HG03095 (cell line): ENCODE results near the gene ZRANB3.

Experiments
- ATAC-seq: cut with Tn5 transposase; IDR thresholded peaks from one replicate; pipeline ENCODE4 v1.9.1; 2021; ENCODE audit warnings: moderate library complexity; ENCODE audit not compliant: unreplicated experiment

ZRANB3 gene

DNA sequence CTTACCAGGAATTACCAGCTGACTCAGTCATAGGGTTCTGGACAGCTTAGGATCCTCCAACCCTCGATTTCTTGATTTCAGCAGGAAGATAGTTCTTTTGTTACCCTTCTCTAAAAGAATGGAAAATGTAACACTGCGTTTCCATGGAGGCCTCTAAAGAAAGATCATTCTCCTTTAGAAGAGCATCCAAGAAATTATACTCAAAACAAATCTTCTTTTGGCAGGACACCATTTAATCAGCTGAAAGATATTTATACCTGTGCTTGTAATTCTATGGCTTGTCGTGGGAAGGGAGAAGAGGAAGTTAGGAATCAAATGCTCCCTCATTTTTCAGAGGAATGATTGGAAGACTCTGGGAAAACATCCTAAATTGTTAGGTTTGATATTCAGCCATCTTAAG, 348.4 kb downstream of the ZRANB3 start:
- no peak for ATAC-seq

DNA sequence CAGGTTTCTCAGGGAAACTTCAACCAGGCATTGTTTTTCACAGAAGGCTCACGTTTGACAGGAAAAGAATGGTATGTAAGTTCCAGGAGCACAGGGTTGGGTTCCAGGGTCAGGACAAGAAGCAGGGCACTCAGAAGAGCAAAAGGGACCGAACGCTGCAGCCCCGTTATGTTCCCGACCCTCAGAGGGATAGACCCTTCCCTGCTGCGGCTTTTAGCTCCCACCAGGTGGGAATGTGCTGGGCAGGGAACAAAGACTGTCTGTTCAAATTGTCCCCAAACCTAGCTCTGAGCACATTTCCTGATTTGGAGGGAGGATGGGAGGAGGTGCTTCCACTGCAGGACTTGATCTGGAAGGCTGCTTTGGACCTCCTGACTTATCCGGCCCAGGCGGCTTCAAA, 348.8 kb downstream of the ZRANB3 start:
- ATAC-seq, result no peak

DNA sequence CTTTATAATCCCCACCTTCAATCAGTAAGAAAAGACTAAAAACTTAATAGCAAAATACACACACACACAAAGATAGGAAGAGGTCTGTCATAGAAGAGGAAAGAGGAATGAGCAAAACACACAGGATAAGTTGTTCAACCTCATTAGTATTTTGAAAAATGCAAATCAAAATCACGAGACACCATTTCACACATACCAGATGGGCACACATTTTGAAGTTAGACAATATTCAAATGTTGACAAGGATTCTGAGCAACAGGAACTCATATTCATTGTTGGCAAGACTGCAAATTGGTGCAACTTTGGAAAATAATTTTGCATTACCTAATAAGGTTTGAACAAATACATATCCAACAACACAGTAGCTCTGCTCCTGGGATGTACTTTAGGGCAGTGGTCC, 351.3 kb downstream of the ZRANB3 start:
- ATAC-seq, result no peak

DNA sequence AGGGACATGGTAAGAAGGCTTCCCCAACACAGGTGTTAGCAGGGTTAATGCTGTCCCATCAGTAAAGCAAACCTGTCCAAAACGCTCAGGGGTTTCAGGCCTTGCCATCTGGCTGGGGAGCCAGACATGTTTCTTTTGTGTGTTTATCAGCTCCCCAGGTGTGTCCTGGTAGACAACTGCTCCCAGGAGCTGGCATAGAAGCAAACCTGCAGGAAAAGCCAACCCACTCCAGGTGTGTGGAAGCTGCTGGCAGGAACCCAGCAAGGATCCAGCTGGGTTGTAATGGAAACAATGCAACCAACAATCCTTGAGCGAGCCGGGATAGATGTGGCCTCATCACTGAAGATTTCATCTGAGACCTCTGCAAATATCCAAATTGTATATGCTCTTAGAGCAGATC, 355.8 kb downstream of the ZRANB3 start:
- ATAC-seq, result no peak

DNA sequence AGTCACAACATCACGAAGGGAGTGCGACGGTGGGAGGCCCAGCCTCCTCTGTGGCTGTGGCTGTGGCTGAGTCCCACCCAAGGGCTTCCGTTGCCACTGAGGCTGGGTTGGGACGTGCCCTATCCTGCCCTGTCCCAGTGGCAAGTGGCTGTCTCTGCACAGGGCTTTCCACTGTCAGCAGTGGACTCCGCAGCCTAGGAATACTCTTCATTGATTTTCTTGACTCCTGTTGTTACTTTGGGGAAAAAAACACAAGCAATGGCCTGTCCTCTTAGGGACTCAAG, 356.3 kb downstream of the ZRANB3 start:
- ATAC-seq, result no peak

DNA sequence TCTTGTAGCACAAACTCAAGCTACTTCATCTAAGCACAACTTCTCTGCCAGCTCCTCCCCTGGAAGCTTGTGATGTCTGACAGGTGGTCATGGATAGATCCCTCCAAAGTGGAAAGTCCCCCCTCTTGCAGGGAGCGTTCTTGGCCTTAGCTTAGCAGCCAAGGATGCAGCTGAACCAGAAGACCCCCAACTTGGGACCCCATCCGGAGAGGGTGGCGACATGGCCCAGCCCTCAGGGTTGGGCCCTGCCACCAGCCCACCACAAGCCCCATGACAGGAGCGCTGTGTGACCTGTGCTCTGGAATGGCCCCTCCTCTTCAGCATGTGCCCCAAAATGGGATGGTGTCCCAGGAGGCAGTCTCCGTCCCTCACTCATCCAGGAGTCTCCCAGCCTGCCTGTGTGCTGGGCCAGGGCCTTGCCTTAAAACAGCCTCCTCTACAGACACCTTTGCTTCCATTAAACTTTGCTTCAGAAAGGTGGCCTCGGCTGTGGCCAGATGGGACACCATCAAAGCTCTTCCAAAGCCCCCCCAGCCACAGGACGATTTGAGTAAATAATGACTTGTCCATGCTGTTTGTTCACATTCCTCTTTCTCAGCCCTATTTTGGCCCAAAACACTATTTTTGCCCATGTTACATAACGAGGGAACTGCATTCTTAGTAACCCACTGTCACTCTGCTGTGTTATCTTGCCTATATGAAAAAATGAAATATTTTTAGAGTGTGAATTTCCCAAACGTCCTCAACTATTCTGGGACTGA, 356.8 kb downstream of the ZRANB3 start:
- no peak for ATAC-seq

DNA sequence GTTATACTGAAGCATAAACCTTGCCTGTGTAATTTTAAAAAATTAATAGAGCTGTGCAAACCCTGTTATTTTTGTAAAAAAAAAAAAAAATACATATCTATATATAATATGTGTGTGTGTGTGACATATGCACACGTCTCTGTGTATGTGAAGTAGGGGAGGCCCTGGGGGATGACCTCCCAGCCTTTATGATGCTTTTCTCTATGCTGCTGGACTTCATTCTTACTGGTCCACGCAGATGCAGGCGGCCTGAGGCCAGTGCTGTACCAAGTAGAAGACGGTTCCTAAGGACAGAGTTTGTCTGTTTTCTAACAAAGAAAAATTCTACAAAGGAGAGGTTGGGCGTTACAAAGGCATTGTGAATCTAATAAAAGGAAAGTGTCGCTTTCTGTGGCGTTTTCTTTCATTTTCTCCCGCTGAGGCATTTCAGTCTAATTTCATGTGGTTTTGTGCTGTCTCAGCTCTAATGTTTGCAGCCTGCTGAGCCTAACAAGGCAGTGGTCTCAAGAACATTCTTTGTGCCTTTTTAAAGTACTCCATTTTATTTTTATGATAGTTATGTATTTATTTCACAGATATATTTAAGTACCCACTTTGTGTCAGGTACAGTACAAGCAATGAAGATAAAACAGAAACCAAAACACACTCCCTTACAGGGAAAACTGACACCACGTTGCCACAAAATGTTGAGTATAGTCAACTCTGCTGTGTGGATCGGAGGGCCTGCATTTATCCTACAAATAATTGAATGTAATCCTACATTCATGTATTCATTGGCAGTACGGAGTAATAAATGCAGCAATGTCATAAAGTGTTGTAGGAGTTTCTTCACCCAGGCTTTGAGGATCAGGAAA, 360.9 kb downstream of the ZRANB3 start:
- ATAC-seq, result no peak

DNA sequence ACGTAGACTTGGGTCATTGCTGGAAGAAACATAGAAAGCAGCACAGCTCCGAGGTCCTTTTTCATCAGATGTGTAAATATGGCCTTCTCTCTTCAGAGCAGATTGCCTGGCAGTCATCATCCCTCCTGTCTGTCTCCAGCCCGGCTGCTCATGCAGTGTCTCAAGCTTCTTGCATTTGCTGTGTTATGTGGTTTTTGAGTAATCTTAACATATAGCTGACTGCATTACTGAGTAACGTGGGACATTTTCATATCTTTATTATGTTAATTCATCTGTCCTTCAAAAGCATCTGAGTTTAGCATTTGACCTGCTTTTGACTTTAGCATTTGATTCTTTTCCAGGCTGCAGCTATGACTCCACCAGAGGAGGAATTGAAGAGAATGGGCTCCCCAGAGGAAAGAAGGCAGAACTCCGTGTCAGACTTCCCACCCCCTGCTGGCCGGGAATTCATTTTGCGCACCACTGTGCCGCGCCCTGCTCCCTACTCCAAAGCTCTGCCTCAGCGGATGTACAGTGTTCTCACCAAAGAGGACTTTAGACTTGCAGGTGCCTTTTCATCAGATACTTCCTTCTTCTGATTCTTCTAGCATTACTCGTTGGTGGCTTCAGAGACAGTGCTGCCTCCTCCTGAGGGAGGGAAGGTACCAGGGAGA, 362.7 kb downstream of the ZRANB3 start:
- ATAC-seq, result no peak

DNA sequence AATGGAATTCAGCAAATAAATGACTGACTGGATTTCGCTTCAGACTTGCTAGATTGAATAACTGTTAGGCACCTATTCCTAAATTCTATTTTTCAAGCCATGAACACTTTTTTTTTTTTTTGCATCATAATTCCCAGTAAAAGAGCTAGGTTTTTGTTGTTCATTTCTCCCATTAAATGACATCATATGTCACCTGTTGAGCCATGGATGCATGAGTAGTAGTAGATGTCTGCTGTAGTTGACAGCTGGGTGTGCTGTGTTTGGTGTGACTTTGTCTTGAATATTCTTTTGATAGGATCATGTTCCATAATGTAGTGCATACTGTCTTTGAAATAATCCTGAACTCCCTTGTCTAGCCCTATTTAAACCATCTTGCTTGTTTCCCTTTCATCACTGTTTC, 363.7 kb downstream of the ZRANB3 start:
- no peak for ATAC-seq

DNA sequence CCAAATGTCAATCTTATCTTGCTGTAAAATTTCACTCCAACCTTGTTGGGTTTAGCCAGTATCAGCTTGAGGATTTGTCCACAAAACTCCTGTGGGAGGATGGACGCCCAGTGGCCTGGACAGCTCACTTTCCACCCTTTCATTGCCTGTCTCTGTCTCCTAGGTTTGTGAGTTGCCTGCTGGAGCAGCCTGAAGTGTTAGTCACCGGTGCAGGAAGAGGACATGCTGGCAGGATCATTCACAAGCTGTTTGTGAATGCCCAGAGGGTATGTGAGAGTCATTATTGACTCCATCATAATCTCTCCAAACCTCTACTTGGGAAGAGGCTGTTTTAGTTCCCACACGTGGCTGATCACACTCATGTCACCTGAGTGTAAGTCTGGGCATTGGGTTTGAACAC, 366.6 kb downstream of the ZRANB3 start:
- no peak for ATAC-seq

DNA sequence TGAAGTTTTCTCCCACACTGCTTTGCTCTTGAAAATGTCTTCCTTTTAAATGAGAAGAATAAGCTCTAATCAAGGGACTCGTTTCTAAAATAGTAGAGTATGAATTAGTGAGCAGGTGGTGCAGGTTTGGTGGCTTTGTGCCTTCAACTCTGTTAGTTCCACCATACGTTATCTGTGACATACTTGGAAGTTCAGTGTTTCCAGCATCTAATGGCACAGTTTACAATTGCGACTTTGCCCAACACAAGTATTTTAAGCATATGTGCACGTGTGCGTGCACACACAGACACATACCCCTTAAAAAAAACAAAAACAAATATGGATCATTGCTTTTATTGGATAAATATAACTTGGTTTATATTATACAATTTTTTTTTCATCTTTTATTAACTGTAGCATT, 367.1 kb downstream of the ZRANB3 start:
- ATAC-seq, result no peak

DNA sequence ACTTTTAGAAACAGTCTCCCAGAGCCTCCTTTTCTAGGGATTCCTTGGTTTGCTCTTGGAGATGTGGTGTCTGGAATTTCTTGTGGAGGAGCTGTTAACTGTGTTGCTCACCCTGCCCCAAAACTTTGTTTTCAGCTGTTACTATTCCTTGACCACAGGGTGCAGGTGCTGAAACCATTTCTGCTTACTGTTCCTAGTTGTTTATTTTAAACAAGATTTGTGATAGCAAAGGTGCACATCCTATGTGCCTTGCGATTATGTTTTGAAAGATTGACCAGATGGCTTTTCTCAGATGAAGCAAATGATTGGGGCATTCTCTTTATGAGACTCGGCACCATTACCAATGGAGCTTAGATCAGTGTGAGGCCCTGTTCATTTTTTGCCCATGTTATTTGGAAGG, 367.7 kb downstream of the ZRANB3 start:
- no peak for ATAC-seq

DNA sequence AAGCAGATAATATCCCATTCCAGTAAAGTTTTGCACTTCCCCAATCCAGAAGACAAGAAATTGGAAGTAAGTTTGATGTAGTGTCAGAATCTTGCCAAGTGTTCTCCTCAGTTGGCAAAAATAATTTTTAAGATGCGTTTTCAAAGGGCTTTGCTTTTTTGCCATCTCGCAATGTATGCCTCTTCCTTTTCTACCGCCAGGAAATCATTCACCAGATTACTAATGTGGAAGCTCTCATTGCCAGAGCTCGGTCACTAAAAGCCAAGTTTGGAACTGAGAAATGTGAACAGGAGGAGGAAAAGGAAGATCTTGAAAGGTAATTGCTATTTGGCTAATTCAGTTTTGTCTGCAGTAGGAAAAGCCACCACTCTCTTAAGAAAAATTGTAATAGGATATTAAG, 368.2 kb downstream of the ZRANB3 start:
- ATAC-seq, result no peak

DNA sequence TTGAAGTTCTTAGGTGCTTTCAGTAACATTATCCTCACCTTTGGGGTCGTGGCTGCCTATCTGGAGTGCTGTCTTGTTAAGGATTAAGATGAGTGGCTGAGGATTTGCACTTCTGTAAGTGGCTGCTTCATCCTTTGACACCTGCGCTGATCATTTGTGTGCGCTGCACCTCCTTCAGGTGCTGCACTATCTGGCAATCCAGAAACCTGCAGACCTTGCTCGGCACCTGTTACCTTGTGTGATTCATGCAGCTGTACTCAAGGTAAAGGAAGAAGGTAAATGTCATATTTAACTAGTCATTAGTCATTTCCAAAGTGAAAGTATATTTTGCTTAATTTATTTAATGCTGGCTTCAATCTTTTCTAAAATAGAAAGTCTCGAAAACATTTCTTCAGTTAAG, 368.6 kb downstream of the ZRANB3 start:
- no peak for ATAC-seq

DNA sequence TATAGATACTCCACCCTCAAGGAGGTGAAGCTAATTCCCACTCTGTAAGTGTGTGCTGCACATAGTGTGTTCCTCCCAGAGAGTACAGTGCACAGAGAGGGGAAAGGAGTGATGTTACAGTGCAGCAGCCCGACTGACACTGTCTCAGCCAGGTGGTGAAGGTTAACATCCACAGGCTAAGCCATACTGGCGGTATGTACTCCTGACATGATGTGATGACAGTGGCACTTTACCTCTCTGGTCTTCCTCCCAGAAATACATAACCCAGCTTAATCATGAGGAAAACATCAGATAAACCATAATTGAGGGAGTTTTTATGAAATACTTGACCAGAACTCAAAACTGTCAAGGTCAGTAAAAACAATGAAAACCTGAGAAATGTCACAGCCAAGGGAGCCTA, 371.8 kb downstream of the ZRANB3 start:
- no peak for ATAC-seq

DNA sequence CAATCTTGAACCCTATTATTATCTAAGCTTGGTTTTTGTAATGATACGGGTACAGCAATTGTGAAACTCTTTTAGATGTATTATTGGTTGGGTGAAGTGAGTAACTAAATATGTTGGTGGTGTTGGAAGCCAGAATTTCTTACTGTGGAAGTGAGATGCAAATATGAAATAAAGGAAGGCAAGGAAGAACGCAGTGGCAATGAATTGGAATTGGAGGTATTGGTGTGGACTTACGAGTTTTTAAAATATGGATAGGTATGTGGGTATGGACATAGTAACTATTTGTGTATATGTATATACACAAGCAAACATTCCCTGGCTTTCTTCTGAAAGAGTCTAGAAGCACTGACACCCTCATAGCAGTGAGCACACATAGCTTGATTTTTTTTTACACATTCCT, 373.2 kb downstream of the ZRANB3 start:
- ATAC-seq, result no peak

DNA sequence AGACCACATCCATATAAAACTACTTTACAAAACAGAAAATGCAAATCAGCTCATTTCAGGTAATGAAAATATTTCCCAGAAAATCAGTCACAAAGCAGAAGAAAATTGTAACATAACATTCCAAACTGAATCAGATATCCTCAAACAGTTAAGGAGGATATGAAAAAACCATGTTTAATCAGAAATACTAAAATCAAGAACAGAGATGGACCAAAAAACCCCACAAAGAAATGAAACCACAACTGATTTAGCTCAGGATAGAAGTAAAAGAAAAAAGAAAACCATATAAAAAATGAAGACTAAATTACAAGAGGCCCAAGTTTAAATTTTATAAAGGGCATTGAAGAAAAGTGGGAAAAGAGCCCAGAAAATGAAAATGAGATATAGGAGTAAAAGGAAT, 376.1 kb downstream of the ZRANB3 start:
- no peak for ATAC-seq

DNA sequence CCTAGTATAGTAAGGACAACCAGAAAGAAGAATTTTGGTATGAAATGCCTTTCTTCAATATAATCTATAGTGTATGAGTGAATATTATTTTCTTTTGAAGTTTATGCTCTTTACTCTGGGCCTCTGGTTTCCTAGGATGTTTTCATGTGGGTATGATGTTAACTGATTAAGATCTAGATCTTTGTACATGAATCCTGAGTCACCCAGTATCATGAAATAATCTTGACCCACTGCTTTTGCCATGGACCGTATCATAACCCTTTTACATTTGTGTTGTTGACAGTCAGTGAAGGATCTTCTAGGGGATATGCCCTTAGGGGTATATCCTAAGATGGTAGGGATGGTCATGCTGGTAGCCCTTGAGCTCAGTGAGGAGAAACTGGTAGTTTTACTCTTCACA, 378.7 kb downstream of the ZRANB3 start:
- no peak for ATAC-seq

DNA sequence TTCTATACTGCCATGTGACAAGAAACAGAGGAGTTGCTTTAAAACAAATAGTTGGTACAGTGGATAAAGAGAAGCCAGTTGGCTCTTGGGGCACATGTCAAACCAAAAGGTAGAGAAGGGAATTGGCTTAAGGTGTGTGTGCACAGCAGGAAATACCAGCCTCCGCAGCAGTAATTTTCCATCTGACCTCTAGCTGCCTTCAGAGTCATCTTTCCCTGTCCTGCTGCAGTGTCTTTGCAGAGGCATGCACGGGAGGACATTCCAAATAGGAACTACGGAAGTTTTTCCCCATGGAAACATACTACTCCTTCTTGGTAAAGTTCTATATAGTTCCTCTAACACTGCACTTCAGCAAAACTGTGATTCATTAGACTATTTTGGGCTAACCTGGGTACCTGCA, 379.4 kb downstream of the ZRANB3 start:
- no peak for ATAC-seq

DNA sequence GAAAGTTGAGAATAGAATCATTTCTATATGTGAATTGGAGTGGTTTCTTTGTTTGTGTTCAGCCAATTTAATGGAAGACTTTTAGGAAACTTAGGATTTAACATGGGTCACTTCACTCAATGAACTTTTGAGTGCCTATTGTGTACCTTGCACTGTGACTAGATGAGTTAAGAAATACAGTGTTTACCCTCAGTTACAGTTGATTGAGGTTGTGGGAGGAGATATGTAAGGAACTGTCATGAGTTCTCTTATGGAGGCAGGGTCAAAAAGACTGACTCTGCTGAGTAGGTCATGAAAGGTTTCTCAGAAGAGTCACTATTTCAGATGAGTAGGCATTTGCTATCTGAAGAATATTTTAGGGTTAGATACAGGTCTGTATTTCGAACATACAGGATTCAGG, 380.3 kb downstream of the ZRANB3 start:
- ATAC-seq, result no peak

DNA sequence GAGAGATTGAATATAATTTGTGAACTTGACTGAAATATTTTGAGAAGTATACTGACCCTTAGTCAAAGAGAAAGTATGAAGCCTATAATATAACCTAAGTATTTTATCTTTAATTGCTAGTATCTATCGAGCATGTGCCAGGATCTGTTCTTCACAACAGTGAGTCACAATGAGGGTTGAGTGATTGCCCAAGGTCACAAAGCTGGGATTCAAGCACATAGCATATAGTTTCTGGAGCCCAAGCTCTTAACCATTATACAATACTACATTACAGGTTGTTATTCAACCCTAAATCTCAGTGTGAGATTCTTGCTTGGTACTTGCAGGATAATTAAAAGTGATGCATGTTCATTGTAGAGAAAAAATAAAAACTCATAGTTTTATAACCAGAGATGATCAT, 381.8 kb downstream of the ZRANB3 start:
- no peak for ATAC-seq

DNA sequence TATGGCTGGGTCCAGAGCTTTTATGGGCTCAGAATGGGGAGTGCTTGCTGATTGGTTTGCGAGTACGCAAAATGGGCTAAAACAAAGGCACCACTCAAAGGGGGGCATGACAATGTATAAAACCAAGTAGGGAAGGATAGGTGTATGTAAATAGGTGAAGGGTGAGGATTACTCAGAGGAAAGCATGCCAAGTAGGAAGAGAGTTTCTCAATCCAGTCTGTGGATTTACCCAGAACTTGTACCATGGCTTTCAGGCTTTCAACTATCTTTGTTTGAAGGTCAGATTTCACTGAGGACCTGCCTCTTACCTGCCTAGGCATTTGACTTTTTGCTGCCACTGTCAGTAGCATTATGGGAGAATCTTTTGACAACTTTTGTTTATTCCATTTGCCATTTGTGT, 386.7 kb downstream of the ZRANB3 start:
- ATAC-seq, result no peak
